ENCODE results near the gene MCM5.

Gene MCM5

DNA sequence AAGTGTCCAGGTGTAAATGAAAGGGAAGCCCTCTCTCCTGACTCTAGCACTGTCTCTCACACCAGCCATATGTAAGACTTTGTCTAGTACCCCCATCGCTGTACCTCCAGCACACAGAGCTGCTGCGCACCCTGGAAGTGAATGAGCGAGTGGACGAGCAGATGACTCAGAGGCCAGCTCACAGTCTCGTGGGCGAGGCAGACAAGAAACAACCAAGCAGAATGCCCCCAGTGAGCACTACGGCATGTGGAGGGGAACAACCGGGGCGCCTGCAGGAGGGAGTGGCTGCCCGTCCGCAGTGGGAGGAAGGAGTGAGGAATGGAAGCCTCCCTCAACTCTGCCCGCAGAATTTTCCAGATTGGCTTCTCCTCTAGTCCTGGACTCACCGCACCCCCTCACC is 46.4 kb downstream of the MCM5 start:
- H3K4me1 ChIP-seq (ENCODE audit: control insufficient read depth in 5 of 5, insufficient read depth in 5 of 5, low read length in 5 of 5), result peaks cover 0 to 7% (median 0%) of the 10 kb centered on the region in 5 donors
- no peak overlapping the region for H3K9ac ChIP-seq (ENCODE audit: low read length in 5 of 5)
- no peaks in the 10 kb centered on the region for H3K9me3 ChIP-seq (ENCODE audit: control insufficient read depth in 5 of 5, low read length in 5 of 5)
- H3K27me3 ChIP-seq (ENCODE audit: control insufficient read depth in 5 of 5, insufficient read depth in 4 of 5, low read length in 5 of 5), result no peaks in the 10 kb centered on the region
- H3K36me3 ChIP-seq (ENCODE audit: control insufficient read depth in 5 of 5, insufficient read depth in 5 of 5, low read length in 5 of 5), result peaks cover 0 to 3% (median 0%) of the 10 kb centered on the region in 5 donors
- no peak overlapping the region for H3K4me3 ChIP-seq (ENCODE audit: low read depth in 1 of 5, low read length in 5 of 5)
- H3K27ac ChIP-seq (ENCODE audit: low read depth, low read length), result no peak overlapping the region

DNA sequence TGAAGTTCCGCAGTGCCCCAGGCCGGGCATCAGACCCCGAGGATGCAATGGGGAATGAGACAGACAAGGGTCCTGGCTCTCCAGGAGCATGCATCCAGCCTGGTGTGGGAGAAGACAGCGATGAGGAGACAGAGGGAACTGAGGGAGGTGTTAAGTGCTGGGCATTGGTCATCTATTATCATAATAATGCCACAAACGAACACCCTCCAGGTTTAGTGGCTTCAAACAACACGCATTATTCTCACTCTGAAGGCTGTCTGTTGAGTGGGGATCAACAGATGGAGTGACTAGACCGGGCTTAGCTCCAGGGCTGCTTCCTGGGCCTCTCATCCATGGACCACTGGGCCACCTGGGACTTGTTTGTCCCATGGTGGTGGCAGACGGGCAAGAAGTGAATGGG is 48.6 kb downstream of the MCM5 start:
- no peak overlapping the region for H3K27ac ChIP-seq (ENCODE audit: low read depth, low read length)
- H3K36me3 ChIP-seq (ENCODE audit: control insufficient read depth in 5 of 5, insufficient read depth in 5 of 5, low read length in 5 of 5), result peaks cover 0 to 3% (median 0%) of the 10 kb centered on the region in 5 donors
- H3K9ac ChIP-seq (ENCODE audit: low read length in 5 of 5), result no peak overlapping the region
- no peaks in the 10 kb centered on the region for H3K9me3 ChIP-seq (ENCODE audit: control insufficient read depth in 5 of 5, low read length in 5 of 5)
- no peak overlapping the region for H3K4me3 ChIP-seq (ENCODE audit: low read depth in 1 of 5, low read length in 5 of 5)
- H3K4me1 ChIP-seq (ENCODE audit: control insufficient read depth in 5 of 5, insufficient read depth in 5 of 5, low read length in 5 of 5), result peaks cover 0 to 7% (median 0%) of the 10 kb centered on the region in 5 donors
- H3K27me3 ChIP-seq (ENCODE audit: control insufficient read depth in 5 of 5, insufficient read depth in 4 of 5, low read length in 5 of 5), result peaks cover 2 to 7% (median 5%) of the 10 kb centered on the region in 5 donors

DNA sequence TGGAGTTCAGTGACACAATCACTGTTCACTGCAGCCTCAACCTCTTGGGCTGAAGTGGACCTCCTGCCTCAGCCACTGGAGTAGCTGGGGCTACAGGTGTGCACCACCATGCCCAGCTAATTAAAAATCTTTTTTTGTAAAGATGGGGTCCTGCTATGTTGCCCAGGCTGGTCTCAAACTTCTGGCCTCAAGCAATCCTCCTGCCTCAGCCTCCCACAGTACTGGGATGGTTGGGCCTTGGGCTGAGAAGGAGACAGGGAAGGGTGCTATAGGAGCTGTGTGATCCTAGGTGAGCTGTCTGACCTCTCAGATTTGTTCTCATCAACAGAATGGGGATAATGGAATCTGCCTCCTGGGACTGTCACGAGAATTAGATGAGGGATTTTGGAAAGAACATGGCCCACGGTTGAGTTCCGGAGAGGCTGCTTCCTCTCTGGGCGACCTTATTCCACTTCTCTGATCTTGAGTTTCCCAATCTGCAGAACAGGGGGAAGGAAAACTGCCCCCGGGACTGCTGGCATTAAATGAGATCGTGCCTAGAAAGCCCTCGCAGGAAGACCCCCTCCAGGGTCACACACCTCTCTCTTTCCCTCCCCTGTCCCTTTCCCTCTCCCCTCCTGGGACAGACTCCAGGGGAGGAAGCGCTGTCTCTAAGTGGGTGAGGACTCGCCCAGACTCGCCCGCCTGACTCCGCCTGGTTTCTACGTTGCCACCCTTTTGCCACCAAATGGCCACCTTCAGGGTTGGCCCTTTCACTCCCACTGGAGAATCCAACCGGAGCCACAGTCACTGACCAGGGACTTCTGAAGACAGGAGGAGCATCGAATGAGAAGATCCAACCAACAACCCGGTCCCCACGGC is 50.1 kb downstream of the MCM5 start:
- H3K4me3 ChIP-seq (ENCODE audit: low read depth in 1 of 5, low read length in 5 of 5), result no peak overlapping the region
- H3K9me3 ChIP-seq (ENCODE audit: control insufficient read depth in 5 of 5, low read length in 5 of 5), result no peaks in the 10 kb centered on the region
- peaks cover 4 to 14% (median 10%) of the 10 kb centered on the region in 5 donors for H3K27me3 ChIP-seq (ENCODE audit: control insufficient read depth in 5 of 5, insufficient read depth in 4 of 5, low read length in 5 of 5)
- H3K27ac ChIP-seq (ENCODE audit: low read depth, low read length), result no peak overlapping the region
- H3K4me1 ChIP-seq (ENCODE audit: control insufficient read depth in 5 of 5, insufficient read depth in 5 of 5, low read length in 5 of 5), result peaks cover 0 to 7% (median 0%) of the 10 kb centered on the region in 5 donors
- peaks cover 0 to 3% (median 0%) of the 10 kb centered on the region in 5 donors for H3K36me3 ChIP-seq (ENCODE audit: control insufficient read depth in 5 of 5, insufficient read depth in 5 of 5, low read length in 5 of 5)
- no peak overlapping the region for H3K9ac ChIP-seq (ENCODE audit: low read length in 5 of 5)

DNA sequence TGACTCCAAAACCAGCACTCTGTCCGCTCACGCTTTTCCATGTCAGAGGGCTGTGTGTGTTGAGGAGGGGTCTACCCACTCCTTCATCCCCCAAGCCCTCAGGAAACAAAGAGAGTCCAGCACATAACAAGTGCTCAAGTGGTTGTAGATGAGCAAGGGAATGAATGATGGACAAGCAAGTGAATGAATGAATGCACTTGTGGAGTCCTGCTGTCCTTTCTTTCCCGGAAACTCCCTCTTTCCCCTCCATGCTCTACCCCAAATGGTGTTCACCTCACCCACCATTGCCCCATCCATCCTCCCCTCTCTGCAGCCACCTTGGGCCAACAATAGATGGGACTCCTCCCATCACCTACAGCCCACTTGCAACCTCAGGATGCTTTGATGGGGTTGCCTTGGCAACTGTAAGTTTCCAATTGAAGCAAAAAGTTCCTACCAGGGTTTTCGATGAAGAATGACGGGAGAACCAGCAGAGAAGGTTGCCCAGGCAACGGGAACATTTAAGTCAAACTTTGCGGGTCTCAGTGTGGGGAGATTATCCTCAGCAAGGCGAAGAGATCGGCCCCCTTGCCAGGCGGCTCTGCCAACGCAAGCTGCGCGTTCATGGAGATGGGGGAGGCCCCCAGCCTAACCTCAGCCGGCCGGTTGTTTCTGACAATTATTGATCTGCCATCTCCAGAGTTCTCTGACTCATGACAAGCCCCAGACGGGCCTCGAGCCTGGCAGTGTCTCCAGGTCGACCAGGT is 51.1 kb downstream of the MCM5 start:
- Histone ChIP-seq H3K4me1 (ENCODE audit: control insufficient read depth in 5 of 5, insufficient read depth in 5 of 5, low read length in 5 of 5) (peaks cover 0 to 7% (median 0%) of the 10 kb centered on the region in 5 donors), H3K36me3 (ENCODE audit: control insufficient read depth in 5 of 5, insufficient read depth in 5 of 5, low read length in 5 of 5) (peaks cover 0 to 3% (median 0%) of the 10 kb centered on the region in 5 donors), H3K27me3 (ENCODE audit: control insufficient read depth in 5 of 5, insufficient read depth in 4 of 5, low read length in 5 of 5) (peaks cover 4 to 14% (median 10%) of the 10 kb centered on the region in 5 donors), H3K27ac (ENCODE audit: low read depth, low read length) (no peak overlapping the region), H3K9me3 (ENCODE audit: control insufficient read depth in 5 of 5, low read length in 5 of 5) (no peaks in the 10 kb centered on the region), H3K9ac (ENCODE audit: low read length in 5 of 5) (no peak overlapping the region), H3K4me3 (ENCODE audit: low read depth in 1 of 5, low read length in 5 of 5) (no peak overlapping the region)

DNA sequence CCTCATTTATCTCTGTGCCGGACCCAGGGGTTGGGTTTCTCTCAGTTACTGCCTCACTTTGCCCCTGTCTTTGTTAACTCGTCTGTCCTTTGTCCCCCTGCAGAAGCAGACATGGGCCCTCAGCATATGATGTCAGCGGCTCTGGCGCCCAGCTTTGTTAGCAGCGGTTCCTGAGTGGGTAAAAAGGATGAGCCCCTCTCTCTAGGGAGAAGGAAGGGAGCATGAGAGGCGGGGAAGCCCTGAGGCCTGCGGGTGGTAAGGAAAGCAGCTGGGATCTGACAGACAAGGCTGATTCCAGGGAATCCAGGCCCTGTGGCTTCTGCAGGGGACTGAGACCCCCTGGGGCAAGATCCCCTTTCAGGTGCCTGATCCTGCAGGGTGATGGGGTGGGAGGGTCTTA is 51.7 kb downstream of the MCM5 start:
- Histone ChIP-seq H3K4me3 (ENCODE audit: low read depth in 1 of 5, low read length in 5 of 5) (no peak overlapping the region), H3K27ac (ENCODE audit: low read depth, low read length) (no peak overlapping the region), H3K27me3 (ENCODE audit: control insufficient read depth in 5 of 5, insufficient read depth in 4 of 5, low read length in 5 of 5) (peaks cover 4 to 14% (median 10%) of the 10 kb centered on the region in 5 donors), H3K36me3 (ENCODE audit: control insufficient read depth in 5 of 5, insufficient read depth in 5 of 5, low read length in 5 of 5) (peaks cover 0 to 3% (median 0%) of the 10 kb centered on the region in 5 donors), H3K4me1 (ENCODE audit: control insufficient read depth in 5 of 5, insufficient read depth in 5 of 5, low read length in 5 of 5) (peaks cover 0 to 7% (median 0%) of the 10 kb centered on the region in 5 donors), H3K9ac (ENCODE audit: low read length in 5 of 5) (no peak overlapping the region), H3K9me3 (ENCODE audit: control insufficient read depth in 5 of 5, low read length in 5 of 5) (no peaks in the 10 kb centered on the region)

DNA sequence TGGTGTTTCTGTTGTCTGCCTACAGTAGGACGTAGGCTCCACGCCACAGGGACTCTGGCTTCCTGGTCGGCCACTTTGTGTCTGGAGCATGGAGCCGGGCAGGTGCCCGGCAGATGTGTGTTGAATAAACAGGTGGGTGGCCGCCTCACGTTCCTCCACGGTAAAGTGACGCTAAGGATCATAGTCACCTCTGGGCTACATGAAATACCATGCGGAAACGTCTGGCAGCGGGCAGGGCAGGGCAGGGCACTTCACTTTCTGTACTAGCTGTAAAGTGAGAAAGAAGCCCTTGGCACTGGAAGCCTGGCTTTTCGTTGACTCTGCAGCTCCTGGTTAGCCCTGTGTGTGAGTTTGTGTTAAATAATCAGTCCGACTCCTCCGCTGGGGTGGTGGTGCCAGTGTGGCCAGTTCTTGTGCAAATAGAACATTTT is 52.4 kb downstream of the MCM5 start:
- Histone ChIP-seq H3K27me3 (ENCODE audit: control insufficient read depth in 5 of 5, insufficient read depth in 4 of 5, low read length in 5 of 5) (peaks cover 4 to 14% (median 10%) of the 10 kb centered on the region in 5 donors), H3K9ac (ENCODE audit: low read length in 5 of 5) (no peak overlapping the region), H3K4me3 (ENCODE audit: low read depth in 1 of 5, low read length in 5 of 5) (no peak overlapping the region), H3K4me1 (ENCODE audit: control insufficient read depth in 5 of 5, insufficient read depth in 5 of 5, low read length in 5 of 5) (peaks cover 0 to 7% (median 0%) of the 10 kb centered on the region in 5 donors), H3K27ac (ENCODE audit: low read depth, low read length) (no peak overlapping the region), H3K9me3 (ENCODE audit: control insufficient read depth in 5 of 5, low read length in 5 of 5) (no peaks in the 10 kb centered on the region), H3K36me3 (ENCODE audit: control insufficient read depth in 5 of 5, insufficient read depth in 5 of 5, low read length in 5 of 5) (peaks cover 0 to 2% (median 0%) of the 10 kb centered on the region in 5 donors)

DNA sequence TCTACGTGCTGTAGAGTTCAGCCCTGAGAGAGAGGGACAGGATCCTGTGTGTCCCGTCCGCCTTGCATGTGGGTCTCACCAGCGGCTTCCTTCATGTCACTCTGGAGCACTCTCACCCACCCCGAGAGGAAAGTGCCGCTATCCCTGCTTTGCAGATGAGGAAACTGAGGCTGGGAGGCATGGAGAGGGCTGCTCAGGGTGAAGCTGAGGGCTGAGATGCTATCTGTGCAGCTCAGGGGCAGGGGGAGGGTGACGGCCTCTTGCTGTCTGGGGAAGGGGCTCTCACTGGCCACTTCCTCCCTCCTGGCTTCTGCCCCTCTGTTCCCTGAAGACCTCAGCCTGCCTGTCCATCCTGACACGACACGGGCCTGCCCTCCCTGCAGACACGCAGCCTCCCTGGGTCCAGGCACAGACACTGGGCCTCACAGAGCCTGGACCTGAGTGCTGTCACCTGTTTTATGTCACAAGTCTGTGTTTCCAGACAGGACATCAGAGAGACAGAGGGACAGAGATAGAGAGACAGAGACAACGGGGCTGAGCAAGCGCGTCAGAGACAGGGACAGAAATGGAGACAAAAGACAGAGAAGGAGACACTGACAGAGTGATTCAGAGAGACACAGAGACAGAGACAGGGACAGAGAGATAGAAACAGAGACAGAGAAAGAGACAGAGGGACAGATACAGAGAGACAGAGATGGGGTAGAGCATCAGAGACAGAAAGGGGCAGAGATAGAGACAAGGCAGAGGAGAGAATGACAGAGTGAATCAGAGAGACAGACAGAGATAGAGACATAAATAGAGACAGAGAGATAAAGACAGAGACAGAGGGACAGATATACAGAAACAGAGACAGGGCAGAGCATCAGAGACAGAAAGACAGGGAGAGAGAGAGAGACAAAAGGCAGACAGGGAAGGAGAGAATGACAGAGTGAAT is 53.1 kb downstream of the MCM5 start:
- H3K4me3 ChIP-seq (ENCODE audit: low read depth in 1 of 5, low read length in 5 of 5), result no peak overlapping the region
- H3K27me3 ChIP-seq (ENCODE audit: control insufficient read depth in 5 of 5, insufficient read depth in 4 of 5, low read length in 5 of 5), result peaks cover 4 to 15% (median 10%) of the 10 kb centered on the region in 5 donors
- H3K36me3 ChIP-seq (ENCODE audit: control insufficient read depth in 5 of 5, insufficient read depth in 5 of 5, low read length in 5 of 5), result peaks cover 0 to 2% (median 0%) of the 10 kb centered on the region in 5 donors
- H3K4me1 ChIP-seq (ENCODE audit: control insufficient read depth in 5 of 5, insufficient read depth in 5 of 5, low read length in 5 of 5), result peaks cover 0 to 4% (median 0%) of the 10 kb centered on the region in 5 donors
- H3K27ac ChIP-seq (ENCODE audit: low read depth, low read length), result no peak overlapping the region
- H3K9me3 ChIP-seq (ENCODE audit: control insufficient read depth in 5 of 5, low read length in 5 of 5), result no peaks in the 10 kb centered on the region
- no peak overlapping the region for H3K9ac ChIP-seq (ENCODE audit: low read length in 5 of 5)

DNA sequence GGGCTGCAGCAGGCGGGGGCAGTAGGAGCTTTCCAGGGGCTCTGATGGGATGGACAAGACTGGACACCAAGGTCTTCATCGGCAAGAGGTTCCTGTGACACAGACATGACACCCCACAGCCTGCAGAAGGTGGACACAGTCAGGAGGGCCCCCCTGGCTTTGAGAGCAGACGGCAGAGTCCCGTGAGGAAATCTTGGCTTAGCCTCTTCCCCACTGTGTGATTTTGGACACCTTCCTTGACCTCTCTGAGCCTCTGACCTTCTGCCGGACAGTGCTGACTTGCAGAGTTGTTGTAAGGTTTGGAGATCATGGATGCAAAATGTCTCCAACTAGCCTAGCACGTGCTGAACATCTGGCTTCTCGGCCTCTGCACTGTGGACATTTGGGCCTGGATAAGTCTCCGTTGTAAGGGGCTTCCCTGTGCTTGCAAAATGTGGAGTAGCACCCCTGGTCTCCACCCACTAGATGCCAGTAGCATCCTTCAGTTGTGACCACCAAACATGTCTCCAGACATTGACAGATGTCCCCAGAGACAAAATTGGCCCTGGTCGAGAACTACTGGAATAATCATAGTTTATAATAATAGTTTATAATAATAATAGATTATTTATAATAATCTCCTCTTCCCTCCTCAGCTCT is 54.6 kb downstream of the MCM5 start:
- H3K27ac ChIP-seq (ENCODE audit: low read depth, low read length), result no peak overlapping the region
- H3K9me3 ChIP-seq (ENCODE audit: control insufficient read depth in 5 of 5, low read length in 5 of 5), result no peaks in the 10 kb centered on the region
- no peaks in the 10 kb centered on the region for H3K36me3 ChIP-seq (ENCODE audit: control insufficient read depth in 5 of 5, insufficient read depth in 5 of 5, low read length in 5 of 5)

DNA sequence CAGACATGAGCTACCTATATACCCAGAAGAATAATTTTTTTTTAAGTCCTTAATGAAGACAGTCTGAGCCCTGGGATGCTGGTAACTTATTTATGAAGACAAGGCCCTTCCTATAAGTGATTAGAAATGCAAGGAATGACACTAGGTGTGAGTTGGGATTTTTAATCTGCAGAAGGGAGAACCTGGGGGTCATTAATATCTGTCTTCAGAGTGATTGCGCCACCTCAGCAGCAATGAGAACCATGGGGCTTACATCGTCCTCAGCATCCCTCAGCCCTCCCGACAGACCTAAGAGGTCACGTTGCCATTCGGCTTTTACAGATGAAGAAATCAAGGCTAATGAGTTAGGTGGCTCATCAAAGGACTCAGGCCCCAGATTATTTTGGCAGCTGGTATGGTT is 55.6 kb downstream of the MCM5 start:
- no peak overlapping the region for H3K27ac ChIP-seq (ENCODE audit: low read depth, low read length)
- no peak overlapping the region for H3K4me3 ChIP-seq (ENCODE audit: low read depth in 1 of 5, low read length in 5 of 5)
- H3K4me1 ChIP-seq (ENCODE audit: control insufficient read depth in 5 of 5, insufficient read depth in 5 of 5, low read length in 5 of 5), result no peaks in the 10 kb centered on the region
- no peaks in the 10 kb centered on the region for H3K36me3 ChIP-seq (ENCODE audit: control insufficient read depth in 5 of 5, insufficient read depth in 5 of 5, low read length in 5 of 5)
- peaks cover 4 to 16% (median 12%) of the 10 kb centered on the region in 5 donors for H3K27me3 ChIP-seq (ENCODE audit: control insufficient read depth in 5 of 5, insufficient read depth in 4 of 5, low read length in 5 of 5)
- no peaks in the 10 kb centered on the region for H3K9me3 ChIP-seq (ENCODE audit: control insufficient read depth in 5 of 5, low read length in 5 of 5)
- H3K9ac ChIP-seq (ENCODE audit: low read length in 5 of 5), result no peak overlapping the region

More for the DNA sequence above, 54.6 kb downstream of the MCM5 start:
- Histone ChIP-seq H3K4me3 (ENCODE audit: low read depth in 1 of 5, low read length in 5 of 5) (no peak overlapping the region), H3K27me3 (ENCODE audit: control insufficient read depth in 5 of 5, insufficient read depth in 4 of 5, low read length in 5 of 5) (peaks cover 4 to 16% (median 12%) of the 10 kb centered on the region in 5 donors), H3K9ac (ENCODE audit: low read length in 5 of 5) (no peak overlapping the region), H3K4me1 (ENCODE audit: control insufficient read depth in 5 of 5, insufficient read depth in 5 of 5, low read length in 5 of 5) (no peaks in the 10 kb centered on the region)

Measured in subcutaneous abdominal adipose tissue (tissue), 5 donors.